Brain microvascular endothelial cell (primary cell): ENCODE results near the gene HAGH.
A peak's percentile ranks its signal among the peaks of the same experiment; 100 is the strongest.

ENCODE experiments used
- DNase-seq: peaks from one replicate; pipeline ENCODE4 v3.0.0-alpha.2; 2020
- H3K27ac ChIP-seq: fragments of 250-450 bp; sonication (Bioruptor Pico); 2 replicates; pipeline ENCODE4 v1.5.1; 2020; ENCODE audit warnings: mild to moderate bottlenecking, moderate library complexity
- H3K27me3 ChIP-seq: fragments of 250-450 bp; sonication (Bioruptor Pico); replicated peaks from 2 replicates; pipeline ENCODE4 v1.5.1; 2020; ENCODE audit warnings: mild to moderate bottlenecking
- H3K36me3 ChIP-seq: fragments of 250-450 bp; sonication (Bioruptor Pico); replicated peaks from 2 replicates; pipeline ENCODE4 v1.5.1; 2020; ENCODE audit warnings: mild to moderate bottlenecking
- H3K4me3 ChIP-seq: 2 replicates; pipeline ENCODE4 v1.5.1; 2011; ENCODE audit warnings: low read depth, mild to moderate bottlenecking, control low read depth, low read length, moderate library complexity
- CTCF ChIP-seq: IDR thresholded peaks from 2 replicates; pipeline ENCODE4 v1.5.1; 2011; ENCODE audit warnings: low read depth, mild to moderate bottlenecking, moderate library complexity, low read length, control low read depth, inconsistent platforms; ENCODE audit errors: missing control alignments
- in situ Hi-C: cut with HindIII; loops from 2 replicates; pipeline ENCODE4 v1.10.0; 2017; ENCODE audit warnings: low sequenced_read_pairs, low pct_ligation_motif_present

Gene HAGH

GRCh38 chr16:1858189-1858865, 31.7 kb upstream of the HAGH start:
- Histone ChIP-seq H3K4me3 (no peak overlapping the region), H3K27me3 (peaks cover 10% of the 10 kb centered on the region), H3K27ac (no peak overlapping the region), H3K36me3 (no peaks in the 10 kb centered on the region)
- no peak for TF ChIP-seq CTCF
- DNase-seq, result peak; percentile 12
- in situ Hi-C loops, result no loop called here

GRCh38 chr16:1857433-1858097, 30.9 kb upstream of the HAGH start:
- Histone ChIP-seq H3K27me3 (peaks cover 10% of the 10 kb centered on the region), H3K27ac (no peak overlapping the region), H3K36me3 (no peaks in the 10 kb centered on the region), H3K4me3 (no peak overlapping the region)
- in situ Hi-C loops, result no loop called here
- DNase-seq, result no peak
- TF ChIP-seq CTCF, result no peak

GRCh38 chr16:1851793-1852192, 25.2 kb upstream of the HAGH start:
- H3K36me3 ChIP-seq, result no peaks in the 10 kb centered on the region
- in situ Hi-C loops, result no loop called here
- TF ChIP-seq CTCF, result no peak
- H3K4me3 ChIP-seq, result no peak overlapping the region
- H3K27ac ChIP-seq, result no peak overlapping the region
- no peak for DNase-seq
- peaks cover 3% of the 10 kb centered on the region for H3K27me3 ChIP-seq

GRCh38 chr16:1850981-1851380, 24.4 kb upstream of the HAGH start:
- no peak for DNase-seq
- TF ChIP-seq CTCF, result no peak
- Histone ChIP-seq H3K27me3 (peaks cover 3% of the 10 kb centered on the region), H3K36me3 (no peaks in the 10 kb centered on the region), H3K4me3 (no peak overlapping the region), H3K27ac (no peak overlapping the region)
- in situ Hi-C loops, result no loop called here

- DNase-seq, result no peak
- in situ Hi-C loops, result no loop called here
- TF ChIP-seq CTCF, result no peak
- no peak overlapping the region for H3K4me3 ChIP-seq
- H3K27me3 ChIP-seq, result no peaks in the 10 kb centered on the region
- no peak overlapping the region for H3K27ac ChIP-seq
- H3K36me3 ChIP-seq, result no peaks in the 10 kb centered on the region
Measured at GRCh38 chr16:1846416-1846815, 19.8 kb upstream of the HAGH start.

- H3K36me3 ChIP-seq, result no peaks in the 10 kb centered on the region
- no peak for TF ChIP-seq CTCF
- no peaks in the 10 kb centered on the region for H3K27me3 ChIP-seq
- no peak overlapping the region for H3K27ac ChIP-seq
- DNase-seq, result no peak
- in situ Hi-C loops, result no loop called here
- H3K4me3 ChIP-seq, result no peak overlapping the region
Measured at GRCh38 chr16:1845985-1846384, 19.4 kb upstream of the HAGH start.
